Ecto neural progenitor cell (in vitro differentiated cells): ENCODE data around the gene ZSCAN10.
"Not testable (repeated sequence)": the region's sequence is repeated elsewhere in the genome, so short reads cannot be mapped to it uniquely, and the experiment has no call there.

Experiments
- DNase-seq: peaks from one replicate; pipeline ENCODE4 v3.0.0-alpha.2; 2018; ENCODE audit warnings: low spot score

The ZSCAN10 gene

DNA sequence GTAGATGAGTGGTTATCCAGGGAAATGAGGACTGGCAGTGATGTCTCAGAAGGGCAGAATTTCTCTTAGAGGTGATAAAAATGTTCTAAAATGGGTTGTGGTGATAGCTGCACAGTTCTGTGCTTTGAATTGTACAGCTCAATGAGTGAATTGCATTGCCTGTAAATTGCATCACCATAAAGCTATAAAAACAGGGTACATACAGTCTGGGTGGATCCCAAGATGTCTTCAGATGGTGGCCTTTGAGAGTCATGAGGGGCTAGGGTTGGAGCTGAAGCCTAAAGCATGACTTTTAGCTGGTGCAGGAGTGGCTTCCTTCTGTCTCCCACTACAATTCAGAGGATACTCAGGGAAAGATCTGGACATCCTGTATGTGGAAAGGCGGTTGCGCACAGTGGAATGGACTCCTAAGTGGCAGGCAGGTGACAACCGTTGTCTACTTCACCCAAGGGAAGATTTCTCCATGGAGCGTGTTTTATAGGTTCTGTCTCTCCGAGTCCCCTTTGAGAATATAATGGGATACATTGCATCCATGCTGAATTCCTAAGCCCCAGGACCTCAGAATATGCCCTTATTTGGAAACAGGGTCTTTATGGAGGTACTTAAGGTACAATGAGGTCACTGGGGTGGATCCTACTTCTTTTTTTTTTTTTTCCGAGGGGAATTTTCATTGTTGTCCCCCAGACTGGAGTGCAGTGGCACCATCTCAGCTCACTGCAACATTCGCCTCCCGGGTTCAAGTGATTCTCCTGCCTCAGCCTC, 35.3 kb downstream of the ZSCAN10 start:
- no peak for DNase-seq

DNA sequence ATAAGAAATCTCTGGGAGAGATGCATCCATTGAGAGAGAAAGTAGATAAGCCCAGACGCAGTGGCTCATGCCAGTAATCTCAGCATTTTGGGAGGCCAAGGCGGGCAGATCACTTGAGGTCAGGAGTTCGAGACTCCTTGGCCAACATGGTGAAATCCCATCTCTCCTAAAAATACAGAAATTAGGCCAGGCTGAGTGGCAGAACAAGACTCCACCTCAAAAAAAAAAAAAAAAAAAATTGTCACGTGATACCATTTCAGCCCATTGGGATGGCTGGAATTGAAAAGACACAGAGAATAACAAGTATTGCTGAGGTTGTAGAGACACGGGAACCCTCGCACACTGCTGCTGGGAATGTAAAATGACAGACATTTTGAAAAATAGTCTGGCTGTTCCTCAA, 36.5 kb downstream of the ZSCAN10 start:
- DNase-seq = no peak

DNA sequence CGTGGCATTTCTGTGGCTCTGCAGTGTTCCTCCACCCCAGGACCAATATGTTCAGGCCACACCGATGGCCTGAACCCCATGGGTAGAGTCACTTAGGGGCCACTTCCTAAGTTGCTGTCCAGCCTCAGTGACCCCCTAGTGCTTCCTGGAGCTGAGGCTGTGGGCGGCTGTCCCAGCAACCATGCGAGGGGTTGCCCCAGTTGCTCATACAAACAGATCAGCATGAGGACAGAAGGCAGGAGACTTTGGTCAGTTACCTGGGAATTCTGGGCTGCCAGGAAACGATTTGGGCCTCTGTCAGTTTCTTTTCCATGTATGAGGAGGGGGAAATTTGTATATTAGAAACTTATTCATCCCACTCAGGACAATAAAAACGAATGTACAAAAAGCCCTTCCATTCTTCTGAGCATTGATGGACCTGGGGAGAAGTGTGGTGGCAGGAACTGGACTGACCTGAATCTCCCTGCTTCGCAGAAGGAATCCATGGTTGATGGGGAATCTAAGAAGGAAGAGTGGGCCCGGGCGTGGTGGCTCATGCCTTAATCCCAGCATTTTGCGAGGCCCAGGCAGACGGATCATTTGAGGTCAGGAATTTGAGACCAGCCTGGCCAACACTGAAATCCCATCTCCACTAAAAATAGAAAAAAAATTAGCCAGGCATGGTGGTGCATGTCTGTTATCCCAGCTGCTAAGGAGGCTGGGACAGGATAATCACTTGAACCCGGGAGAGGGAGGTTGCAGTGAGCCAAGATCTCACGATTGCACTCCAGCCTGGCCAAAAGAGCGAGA, 38.6 kb downstream of the ZSCAN10 start:
- DNase-seq = no peak

DNA sequence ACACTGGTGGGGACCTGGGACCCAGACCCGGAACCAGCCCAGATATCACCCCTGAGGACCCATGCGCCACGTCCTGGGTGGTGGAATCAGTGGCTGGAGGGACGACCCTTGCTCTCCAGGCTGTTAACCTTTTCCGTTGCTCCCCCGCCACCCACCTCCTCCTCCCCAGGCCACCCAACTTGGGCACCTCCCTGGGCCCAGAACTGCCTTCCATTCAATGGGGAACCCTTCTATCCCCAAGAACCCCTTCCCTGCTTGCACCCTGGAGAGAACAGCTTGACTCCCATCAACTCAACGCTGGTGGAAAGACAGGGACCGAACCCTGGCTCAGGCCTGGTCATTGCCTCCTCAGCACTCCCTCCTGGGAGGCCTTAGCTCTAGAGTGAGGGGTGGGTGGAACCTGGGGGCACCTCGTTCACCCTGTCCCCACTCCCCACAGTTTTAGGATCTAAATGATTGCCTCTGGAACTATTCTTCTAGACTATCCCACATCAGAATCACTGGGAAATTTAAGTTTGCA, 39.3 kb downstream of the ZSCAN10 start:
- DNase-seq = no peak

DNA sequence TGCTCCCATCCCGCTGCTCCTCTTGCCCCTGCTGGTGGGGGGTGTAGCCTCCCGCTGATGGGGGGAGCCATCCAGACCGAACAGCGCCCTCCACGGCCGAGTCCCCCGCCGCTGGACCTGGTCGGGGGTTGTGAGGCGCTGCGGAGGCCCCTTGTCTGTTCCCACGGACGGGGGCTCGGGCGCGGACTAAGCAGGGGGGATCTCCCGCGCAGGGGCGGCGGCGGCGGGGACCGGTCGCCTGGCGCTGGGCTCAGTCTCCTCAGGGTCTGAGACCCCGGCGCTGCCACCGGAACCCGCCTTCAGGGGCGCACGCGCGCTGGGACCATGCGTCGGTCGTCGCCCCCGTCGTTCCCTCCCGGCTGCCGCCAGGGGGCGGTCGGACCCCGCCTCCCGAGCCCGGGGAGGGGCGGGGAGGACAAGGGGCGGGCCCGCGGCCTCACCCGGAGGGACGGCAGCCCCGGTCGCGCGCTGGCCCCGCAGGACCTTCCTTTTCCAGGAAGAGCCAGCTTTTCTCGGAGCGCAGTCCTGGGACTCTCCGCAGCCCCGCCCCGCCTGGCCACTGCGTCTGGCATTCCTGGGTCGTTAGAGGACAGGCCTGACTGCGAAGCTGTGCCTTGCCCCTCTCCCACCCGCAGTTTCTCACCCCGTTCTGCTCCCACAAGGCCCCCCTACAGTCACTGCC, 39.9 kb downstream of the ZSCAN10 start:
- peak; percentile 96 for DNase-seq

DNA sequence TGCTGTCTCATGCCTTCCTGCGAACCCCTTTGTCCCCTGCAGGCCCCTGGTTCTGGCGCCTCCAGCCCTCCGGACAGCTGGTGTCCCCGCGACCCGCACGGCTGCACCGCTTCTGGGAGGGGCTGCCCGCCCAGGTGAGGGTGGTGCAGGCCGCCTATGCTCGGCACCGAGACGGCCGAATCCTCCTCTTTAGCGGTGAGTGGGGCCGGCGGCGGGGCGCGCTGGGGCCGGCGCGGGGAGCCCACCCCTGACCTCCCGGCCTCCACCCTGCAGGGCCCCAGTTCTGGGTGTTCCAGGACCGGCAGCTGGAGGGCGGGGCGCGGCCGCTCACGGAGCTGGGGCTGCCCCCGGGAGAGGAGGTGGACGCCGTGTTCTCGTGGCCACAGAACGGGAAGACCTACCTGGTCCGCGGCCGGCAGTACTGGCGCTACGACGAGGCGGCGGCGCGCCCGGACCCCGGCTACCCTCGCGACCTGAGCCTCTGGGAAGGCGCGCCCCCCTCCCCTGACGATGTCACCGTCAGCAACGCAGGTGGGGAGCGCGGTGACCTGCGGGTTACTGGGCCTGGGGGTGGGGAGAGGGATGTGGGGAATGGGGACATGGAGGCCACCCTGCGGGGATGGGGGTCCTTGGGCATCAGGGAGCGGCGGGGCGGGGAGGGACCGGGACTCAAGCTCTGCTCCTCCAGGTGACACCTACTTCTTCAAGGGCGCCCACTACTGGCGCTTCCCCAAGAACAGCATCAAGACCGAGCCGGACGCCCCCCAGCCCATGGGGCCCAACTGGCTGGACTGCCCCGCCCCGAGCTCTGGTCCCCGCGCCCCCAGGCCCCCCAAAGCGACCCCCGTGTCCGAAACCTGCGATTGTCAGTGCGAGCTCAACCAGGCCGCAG, 40.7 kb downstream of the ZSCAN10 start:
- DNase-seq = no peak

DNA sequence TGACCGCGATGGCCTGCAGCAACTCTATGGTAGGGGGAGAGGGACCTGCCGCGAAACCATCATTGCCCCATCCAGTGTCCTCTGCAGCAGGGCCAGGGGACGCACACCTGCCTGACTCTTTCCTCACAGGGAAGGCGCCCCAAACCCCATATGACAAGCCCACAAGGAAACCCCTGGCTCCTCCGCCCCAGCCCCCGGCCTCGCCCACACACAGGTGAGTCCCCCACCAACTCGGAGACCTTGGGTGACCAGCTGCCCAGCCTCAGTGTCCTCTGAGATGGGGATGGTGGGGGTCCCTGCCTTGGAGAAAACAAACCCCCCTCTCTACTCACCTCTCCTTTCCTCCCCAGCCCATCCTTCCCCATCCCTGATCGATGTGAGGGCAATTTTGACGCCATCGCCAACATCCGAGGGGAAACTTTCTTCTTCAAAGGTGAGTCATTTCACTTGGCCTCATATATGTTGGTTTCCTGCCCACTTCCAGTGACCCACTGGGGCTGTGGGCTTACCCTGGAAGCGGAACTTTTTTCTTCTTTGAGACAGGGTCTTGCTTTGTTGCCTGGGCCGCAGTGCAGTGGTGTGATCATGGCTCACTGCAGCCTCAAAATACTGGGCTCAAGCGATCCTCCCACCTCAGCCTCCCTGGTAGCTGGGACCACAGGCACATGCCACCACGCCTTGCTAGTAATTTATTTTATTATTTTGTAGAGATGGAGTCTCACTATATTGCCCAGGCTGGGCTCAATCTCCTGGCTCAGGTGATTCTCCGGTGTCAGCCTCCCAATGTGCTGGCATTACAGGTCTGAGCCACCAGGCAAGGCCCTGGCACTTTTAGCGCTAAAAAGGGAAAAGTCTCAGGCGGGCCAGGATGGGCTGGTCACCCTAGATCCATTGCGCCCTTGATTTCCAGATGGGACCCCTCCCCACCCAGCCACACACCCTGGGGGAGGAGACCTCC, 41.6 kb downstream of the ZSCAN10 start:
- DNase-seq = no peak

DNA sequence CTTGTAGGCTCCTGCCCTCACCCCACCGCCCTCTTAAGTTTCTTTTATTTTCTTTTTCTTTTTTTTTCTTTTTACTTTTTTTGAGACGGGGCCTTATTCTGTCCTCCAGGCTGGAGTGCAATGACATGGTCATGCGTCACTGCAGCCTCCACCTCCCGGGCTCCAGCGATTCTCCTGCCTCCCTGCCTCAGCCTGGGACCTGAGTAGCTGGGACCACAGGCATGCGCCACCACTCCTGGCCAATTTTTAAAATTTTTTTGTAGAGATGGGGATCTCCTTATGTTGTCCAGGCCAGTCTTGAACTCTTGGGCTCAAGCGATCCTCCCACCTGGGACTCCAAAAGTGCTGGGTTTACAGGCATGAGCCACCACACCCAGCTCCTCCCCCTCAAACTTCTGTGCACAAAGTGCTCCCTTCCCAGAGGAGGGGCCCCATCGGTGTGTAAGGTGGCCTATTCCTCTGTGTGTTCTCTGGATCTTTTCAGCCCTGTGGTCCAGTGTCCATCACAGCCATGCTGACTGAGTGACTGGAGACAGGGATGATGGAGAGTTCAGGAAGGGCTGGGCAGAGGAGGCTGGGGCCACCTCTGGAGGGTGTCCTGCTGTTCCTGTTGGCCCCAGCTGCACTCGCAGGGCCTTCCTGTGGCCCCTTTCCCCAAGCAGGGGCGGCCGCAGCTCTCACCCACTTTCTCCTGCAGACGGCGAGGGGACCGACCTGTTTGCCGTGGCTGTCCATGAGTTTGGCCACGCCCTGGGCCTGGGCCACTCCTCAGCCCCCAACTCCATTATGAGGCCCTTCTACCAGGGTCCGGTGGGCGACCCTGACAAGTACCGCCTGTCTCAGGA, 42.5 kb downstream of the ZSCAN10 start:
- DNase-seq = no peak

DNA sequence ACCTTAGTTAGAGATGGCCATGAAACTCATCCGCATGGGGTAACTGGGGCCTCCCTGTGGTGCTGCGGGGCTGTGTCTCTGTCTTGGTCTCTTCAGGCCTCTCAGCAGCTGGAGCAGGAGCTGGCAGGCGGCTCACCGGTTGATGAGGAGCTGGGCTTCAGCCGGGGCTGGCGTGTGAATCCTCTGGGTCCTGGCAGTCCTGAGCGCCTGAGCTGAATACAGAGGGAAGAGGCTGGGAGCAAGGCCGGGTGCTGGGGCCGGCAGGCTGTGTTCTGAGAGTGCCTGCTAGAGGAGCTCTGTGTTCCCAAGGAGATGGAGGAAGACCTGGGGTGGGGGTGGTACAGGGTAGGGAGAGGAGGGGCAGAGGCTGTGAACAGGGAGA, 43.4 kb downstream of the ZSCAN10 start:
- DNase-seq = not testable (repeated sequence)

DNA sequence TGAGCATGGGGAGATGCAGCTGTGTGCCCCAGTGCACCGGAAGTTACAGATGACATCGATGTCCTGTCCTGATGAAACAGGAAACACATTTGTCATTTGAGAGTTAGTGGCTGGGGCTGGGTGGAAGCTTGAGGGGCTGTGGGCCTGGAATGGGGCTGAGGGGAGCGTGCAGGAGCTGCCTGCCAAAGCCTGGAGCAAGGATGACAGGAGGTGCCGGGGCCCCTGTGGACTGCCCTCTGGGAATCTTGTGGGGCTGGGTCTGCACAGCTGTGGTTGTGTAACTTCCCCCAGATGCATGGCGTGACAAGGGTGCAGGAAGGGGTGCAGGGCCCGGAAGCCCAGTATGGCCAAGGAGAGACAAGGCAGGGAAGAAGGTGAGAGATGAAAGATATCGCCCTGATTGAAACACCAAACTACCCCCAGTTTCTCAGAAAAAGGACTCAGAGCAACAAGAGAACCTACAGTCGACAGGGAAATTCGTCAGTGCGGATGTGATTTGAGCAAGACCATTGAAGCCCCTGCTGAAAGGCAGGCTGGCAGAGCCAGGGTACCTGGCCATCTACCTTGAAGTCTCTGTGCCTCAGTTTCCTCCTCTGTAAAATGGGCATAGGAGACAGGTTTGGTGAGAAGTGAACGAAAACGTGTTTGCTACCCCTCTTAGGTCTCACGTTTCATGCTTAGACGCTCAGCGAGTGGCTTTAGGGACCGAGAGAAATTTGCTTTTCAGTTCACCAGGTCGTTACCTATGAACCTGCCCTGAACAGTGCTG, 43.9 kb downstream of the ZSCAN10 start:
- no peak for DNase-seq

DNA sequence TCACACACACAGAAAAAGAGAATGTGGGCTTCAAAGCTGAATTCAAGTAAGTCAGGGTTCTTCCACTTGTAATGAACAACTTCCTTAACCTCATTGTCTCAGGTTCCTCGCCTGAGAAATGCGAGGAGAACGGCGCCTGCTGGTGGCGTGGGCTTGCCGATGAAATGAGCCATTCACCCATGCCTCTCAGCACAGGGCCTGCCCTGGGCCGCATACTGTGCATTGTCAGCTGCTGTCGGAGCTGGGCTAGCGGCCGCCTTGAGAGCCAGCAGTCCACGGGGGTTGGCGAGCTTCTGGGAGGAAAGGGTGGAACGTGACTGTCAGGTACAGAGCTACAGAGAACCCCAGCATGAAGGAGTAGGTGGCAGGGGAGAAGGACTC, 45.8 kb downstream of the ZSCAN10 start:
- not testable (repeated sequence) for DNase-seq

DNA sequence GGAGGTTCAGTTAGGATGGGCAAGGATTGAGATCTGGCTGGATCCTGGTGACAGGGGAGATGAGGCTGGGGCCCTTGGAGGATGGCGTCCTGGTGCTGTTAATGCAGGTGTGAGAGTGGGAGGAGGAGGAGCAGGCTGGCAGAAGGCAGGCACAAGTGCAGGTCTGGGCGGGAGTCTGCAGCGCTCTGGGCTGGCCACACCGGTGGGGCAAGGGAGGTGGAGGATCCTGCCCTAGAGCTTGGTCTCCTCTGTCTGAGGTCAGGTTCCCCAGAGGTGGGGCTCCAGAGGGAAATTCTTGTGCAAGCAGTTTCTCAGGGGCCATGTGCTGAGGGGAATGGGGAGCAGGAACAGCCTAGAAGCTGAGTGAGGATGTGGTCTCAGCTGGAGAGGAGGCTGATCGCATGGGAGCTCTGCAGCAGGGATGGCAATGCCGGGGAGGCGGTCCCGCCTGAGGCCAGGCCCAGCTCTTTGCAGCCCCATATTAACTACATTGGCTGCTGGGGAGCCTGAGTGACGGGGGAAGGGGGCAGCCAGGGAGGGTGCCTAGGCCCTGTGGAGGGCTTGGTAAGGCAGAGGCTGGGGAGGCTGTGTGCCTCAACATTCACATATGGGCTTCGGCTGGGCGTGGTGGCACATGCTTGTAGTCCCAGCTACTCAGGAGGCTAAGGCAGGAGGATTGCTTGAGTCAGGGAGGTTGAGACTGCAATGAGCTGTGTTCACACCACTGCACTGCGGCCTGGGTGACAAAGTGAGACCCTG, 46.3 kb downstream of the ZSCAN10 start:
- not testable (repeated sequence) for DNase-seq

DNA sequence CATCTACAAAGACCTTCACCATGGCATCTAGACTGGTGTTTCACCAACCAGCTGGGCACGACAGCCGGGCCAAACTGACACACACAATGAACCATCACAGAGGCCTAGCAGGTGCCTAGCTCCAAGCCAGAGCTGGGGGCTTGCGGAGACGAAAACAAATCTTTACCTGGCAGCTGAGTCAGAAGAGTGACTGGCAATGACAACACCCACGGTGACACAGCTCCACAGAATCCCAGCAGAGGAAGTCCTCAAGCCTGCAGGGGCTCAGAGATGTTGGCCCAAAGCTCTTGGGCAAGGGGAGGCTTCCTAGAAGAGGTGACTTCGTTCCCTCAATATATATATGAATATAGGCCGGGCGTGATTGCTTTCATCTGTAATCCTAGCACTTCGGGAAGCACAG, 47.6 kb downstream of the ZSCAN10 start:
- DNase-seq = no peak

DNA sequence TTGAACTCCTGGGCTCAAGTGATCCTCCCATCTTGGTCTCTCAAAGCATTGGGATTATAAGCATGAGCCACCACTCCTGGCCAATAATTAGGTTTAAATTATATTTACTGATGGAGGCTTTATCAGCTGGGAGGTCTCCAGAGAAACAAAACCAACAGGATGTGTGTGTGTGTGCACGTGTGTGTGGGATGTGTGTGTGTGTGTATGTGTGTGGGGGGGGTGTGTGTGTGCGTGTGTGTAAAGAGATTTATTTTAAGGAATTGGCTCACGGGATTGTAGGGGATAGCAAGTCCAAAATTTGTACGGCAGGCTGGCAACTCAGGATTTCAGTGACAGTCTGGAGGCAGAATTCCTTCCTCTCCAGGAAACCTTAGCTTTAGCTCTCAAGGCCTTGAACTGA, 48.1 kb downstream of the ZSCAN10 start:
- DNase-seq = no peak

DNA sequence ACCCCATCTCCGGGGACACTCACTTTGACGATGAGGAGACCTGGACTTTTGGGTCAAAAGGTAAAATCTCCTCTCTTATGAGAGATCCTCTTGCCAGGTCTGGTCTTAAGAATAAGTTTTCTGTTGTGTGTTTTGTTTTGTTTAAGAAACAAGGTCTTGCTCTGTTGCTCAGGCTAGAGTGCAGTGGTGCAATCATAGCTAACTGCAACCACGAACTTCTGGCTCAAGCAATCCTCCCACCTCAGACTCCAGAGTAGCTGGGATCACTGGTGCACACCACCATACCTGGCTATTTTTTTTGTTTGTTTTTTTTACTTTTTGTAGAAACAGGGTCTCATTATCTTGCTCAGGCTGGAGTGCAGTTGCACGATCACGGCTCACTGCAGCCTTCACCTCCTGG, 48.6 kb downstream of the ZSCAN10 start:
- DNase-seq = no peak

DNA sequence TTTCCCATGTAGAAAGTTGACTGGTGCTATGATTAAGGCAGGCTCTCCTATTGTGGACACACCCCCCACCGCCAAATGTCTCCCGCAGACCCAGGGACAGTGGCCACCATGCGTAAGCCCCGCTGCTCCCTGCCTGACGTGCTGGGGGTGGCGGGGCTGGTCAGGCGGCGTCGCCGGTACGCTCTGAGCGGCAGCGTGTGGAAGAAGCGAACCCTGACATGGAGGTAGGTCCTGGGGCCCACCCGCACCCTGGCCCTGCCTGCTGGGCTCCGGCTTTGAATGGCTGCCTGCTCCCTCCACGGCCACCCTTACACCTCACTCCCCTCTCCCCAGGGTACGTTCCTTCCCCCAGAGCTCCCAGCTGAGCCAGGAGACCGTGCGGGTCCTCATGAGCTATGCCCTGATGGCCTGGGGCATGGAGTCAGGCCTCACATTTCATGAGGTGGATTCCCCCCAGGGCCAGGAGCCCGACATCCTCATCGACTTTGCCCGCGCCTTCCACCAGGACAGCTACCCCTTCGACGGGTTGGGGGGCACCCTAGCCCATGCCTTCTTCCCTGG, 49.1 kb downstream of the ZSCAN10 start:
- no peak for DNase-seq

DNA sequence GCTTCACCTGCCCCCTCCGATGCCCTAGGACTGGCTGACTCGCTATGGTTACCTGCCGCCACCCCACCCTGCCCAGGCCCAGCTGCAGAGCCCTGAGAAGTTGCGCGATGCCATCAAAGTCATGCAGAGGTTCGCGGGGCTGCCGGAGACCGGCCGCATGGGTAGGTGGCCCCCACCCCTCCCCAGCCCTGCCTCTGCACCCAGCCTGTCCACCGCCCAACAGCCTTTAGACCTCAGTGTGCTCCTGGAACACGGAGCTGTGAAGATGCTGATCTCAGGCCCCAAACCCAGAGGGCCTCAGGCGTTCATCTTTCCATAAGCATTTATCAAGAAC, 51.7 kb downstream of the ZSCAN10 start:
- no peak for DNase-seq
